ENCODE measurements around the gene WWOX. TPM values are rescaled to one million over a fixed set of nuclear protein-coding genes. Genes with fewer than 3 reads are reported as not detected.

Gene WWOX
- polyA plus RNA-seq, 2 of the 4 experiments (the other 2 are of a cell fraction), result 16.0 to 17.2 TPM

DNA sequence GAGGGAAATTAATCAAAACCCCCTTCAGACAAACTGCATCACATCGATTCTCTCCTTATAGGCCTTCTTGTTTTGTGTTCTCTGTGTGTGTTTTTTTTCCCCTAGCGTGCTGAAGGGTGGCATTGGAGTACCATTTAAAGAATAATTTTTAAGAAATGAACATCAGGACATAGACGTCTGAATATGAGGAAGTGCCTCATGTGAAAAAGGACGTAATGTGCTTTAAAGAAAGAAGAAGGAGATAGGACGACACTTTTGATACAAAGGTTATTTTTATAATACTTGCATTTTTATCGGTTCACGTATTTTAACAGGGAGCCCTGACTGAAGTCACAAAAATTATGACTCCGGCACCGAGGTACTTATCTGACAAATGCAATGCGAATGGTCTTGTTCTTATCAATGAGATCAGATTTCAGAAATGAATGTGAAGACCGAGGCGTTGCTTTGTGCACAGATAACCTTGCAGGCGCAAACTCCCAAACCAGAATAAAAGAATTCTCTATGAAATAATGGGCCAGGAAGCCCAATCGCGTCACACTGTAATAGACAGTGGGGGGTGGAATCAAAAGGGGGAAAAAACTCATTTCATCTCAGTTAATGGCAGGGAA lies 894.8 kb downstream of the WWOX start:
- H3K4me2 ChIP-seq, result no peak overlapping the region
- ATAC-seq (no peak), FAIRE-seq (no peak), DNase-seq (ENCODE audit: low read depth in 1 of 2, low spot score in 1 of 2) (no peak)
- TF ChIP-seq, protein P1, sequence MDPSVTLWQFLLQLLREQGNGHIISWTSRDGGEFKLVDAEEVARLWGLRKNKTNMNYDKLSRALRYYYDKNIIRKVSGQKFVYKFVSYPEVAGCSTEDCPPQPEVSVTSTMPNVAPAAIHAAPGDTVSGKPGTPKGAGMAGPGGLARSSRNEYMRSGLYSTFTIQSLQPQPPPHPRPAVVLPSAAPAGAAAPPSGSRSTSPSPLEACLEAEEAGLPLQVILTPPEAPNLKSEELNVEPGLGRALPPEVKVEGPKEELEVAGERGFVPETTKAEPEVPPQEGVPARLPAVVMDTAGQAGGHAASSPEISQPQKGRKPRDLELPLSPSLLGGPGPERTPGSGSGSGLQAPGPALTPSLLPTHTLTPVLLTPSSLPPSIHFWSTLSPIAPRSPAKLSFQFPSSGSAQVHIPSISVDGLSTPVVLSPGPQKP (IDR thresholded peaks at IDR 0.05; ENCODE audit: low read depth, low read length), result no peak
- TF ChIP-seq ZSCAN20 (CRISPR knock-in tag; IDR thresholded peaks at IDR 0.05), result no peak
- no peak for TF ChIP-seq HOXB13 (CRISPR knock-in tag; IDR thresholded peaks at IDR 0.05; ENCODE audit: low read depth)
- no peak for TF ChIP-seq ZC3H11A (IDR thresholded peaks at IDR 0.05)
- TF ChIP-seq JUNB (IDR thresholded peaks at IDR 0.05), result no peak
- TF ChIP-seq MAFK (IDR thresholded peaks at IDR 0.05; ENCODE audit: partially characterized antibody), result no peak
- TF ChIP-seq FOSL2 (IDR thresholded peaks at IDR 0.05), result no peak
- no peak for TF ChIP-seq FOSL2 (CRISPR knock-in tag; IDR thresholded peaks at IDR 0.05)
- no peak for TF ChIP-seq KDM5A (IDR thresholded peaks at IDR 0.05)
- TF ChIP-seq NPAS2 (CRISPR knock-in tag; IDR thresholded peaks at IDR 0.05; ENCODE audit: borderline replicate concordance), result no peak
- TF ChIP-seq MAZ (IDR thresholded peaks at IDR 0.05; ENCODE audit: borderline replicate concordance, low read depth, low read length), result no peak
- TF ChIP-seq TFCP2L1 (CRISPR knock-in tag; IDR thresholded peaks at IDR 0.05), result no peak
- TF ChIP-seq GATA3 (IDR thresholded peaks at IDR 0.05; ENCODE audit: borderline replicate concordance), result no peak
- TF ChIP-seq BHLHE40 (IDR thresholded peaks at IDR 0.05; ENCODE audit: low read depth, low read length), result no peak
- TF ChIP-seq ZNF302 (CRISPR knock-in tag; IDR thresholded peaks at IDR 0.05), result no peak
- TF ChIP-seq TP53 (CRISPR knock-in tag; IDR thresholded peaks at IDR 0.05), result no peak
- TF ChIP-seq PHF8 (IDR thresholded peaks at IDR 0.05; ENCODE audit: borderline replicate concordance, low read depth), result no peak
- TF ChIP-seq, protein P2, sequence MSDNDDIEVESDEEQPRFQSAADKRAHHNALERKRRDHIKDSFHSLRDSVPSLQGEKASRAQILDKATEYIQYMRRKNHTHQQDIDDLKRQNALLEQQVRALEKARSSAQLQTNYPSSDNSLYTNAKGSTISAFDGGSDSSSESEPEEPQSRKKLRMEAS (IDR thresholded peaks at IDR 0.05), result no peak
- no peak overlapping the region for H3K27ac ChIP-seq
- no peaks in the 10 kb centered on the region for H3K4me1 ChIP-seq
- no peaks in the 10 kb centered on the region; the same call in 2 of the 3 replicates for H3K9me3 ChIP-seq
- WGBS (ENCODE audit: missing lambda C conversion rate), result 61% methylated on average over 15 of the region's 15 CpGs
- CTCF ChIA-PET, result no interaction called here
- POLR2A ChIA-PET, result no interaction called here
- no peak overlapping the region for H3K4me3 ChIP-seq

DNA sequence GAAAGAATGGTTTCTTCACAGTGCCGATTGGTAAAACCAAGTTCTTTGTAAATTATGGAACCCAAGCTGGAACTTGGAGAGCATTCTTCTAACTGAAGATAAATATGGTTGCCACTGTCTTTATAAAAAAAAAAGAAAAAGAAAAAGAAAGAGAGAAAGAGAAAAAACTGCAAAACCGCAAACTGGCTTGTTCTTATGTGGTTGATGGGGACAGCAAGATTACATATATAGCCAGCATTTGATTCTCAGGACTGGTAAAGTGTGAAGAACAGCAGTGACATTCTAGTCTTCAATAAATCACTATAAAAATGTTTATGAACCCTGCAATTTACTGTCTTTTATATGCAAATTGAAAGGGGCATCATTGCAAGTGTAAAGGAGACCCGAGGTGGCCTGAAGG lies 896.0 kb downstream of the WWOX start:
- Histone ChIP-seq H3K27ac (no peak overlapping the region), H3K4me3 (no peak overlapping the region), H3K4me2 (no peak overlapping the region), H3K4me1 (no peaks in the 10 kb centered on the region), H3K9me3 (no peaks in the 10 kb centered on the region; the same call in 2 of the 3 replicates)
- DNase-seq (ENCODE audit: low read depth in 1 of 2, low spot score in 1 of 2) (no peak), FAIRE-seq (no peak), ATAC-seq (no peak)
- TF ChIP-seq KDM5A (IDR thresholded peaks at IDR 0.05) (no peak), NFE2L2 (conservative IDR thresholded peaks at IDR 0.05; ENCODE audit: low read length) (no peak), PHF8 (IDR thresholded peaks at IDR 0.05; ENCODE audit: borderline replicate concordance, low read depth) (no peak), RARB (CRISPR knock-in tag; IDR thresholded peaks at IDR 0.05) (no peak), ESRRA (IDR thresholded peaks at IDR 0.05; ENCODE audit: borderline replicate concordance, low read length) (no peak), ZC3H11A (IDR thresholded peaks at IDR 0.05) (no peak), JUNB (IDR thresholded peaks at IDR 0.05) (no peak), SMC3 (IDR thresholded peaks at IDR 0.05) (no peak), CEBPB (IDR thresholded peaks at IDR 0.05) (no peak), ZSCAN20 (CRISPR knock-in tag; IDR thresholded peaks at IDR 0.05) (no peak), HOXB13 (CRISPR knock-in tag; IDR thresholded peaks at IDR 0.05; ENCODE audit: low read depth) (no peak), MAZ (IDR thresholded peaks at IDR 0.05; ENCODE audit: borderline replicate concordance, low read depth, low read length) (no peak), NPAS2 (CRISPR knock-in tag; IDR thresholded peaks at IDR 0.05; ENCODE audit: borderline replicate concordance) (no peak), RCOR1 (IDR thresholded peaks at IDR 0.05; ENCODE audit: low read depth, low read length) (no peak), ZFP36 (IDR thresholded peaks at IDR 0.05; ENCODE audit: borderline replicate concordance, partially characterized antibody) (no peak), HEYL (CRISPR knock-in tag; IDR thresholded peaks at IDR 0.05) (no peak)
- TF ChIP-seq, protein P3, sequence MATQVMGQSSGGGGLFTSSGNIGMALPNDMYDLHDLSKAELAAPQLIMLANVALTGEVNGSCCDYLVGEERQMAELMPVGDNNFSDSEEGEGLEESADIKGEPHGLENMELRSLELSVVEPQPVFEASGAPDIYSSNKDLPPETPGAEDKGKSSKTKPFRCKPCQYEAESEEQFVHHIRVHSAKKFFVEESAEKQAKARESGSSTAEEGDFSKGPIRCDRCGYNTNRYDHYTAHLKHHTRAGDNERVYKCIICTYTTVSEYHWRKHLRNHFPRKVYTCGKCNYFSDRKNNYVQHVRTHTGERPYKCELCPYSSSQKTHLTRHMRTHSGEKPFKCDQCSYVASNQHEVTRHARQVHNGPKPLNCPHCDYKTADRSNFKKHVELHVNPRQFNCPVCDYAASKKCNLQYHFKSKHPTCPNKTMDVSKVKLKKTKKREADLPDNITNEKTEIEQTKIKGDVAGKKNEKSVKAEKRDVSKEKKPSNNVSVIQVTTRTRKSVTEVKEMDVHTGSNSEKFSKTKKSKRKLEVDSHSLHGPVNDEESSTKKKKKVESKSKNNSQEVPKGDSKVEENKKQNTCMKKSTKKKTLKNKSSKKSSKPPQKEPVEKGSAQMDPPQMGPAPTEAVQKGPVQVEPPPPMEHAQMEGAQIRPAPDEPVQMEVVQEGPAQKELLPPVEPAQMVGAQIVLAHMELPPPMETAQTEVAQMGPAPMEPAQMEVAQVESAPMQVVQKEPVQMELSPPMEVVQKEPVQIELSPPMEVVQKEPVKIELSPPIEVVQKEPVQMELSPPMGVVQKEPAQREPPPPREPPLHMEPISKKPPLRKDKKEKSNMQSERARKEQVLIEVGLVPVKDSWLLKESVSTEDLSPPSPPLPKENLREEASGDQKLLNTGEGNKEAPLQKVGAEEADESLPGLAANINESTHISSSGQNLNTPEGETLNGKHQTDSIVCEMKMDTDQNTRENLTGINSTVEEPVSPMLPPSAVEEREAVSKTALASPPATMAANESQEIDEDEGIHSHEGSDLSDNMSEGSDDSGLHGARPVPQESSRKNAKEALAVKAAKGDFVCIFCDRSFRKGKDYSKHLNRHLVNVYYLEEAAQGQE (IDR thresholded peaks at IDR 0.05), result no peak
- TF ChIP-seq, protein P1 (IDR thresholded peaks at IDR 0.05; ENCODE audit: low read depth, low read length), result no peak
- CTCF ChIA-PET, result no interaction called here
- 27% methylated on average over 3 of the region's 3 CpGs for WGBS (ENCODE audit: missing lambda C conversion rate)
- POLR2A ChIA-PET, result no interaction called here
